Measurements from ENCODE around the gene KRT31.

- TF ChIP-seq, protein P1, sequence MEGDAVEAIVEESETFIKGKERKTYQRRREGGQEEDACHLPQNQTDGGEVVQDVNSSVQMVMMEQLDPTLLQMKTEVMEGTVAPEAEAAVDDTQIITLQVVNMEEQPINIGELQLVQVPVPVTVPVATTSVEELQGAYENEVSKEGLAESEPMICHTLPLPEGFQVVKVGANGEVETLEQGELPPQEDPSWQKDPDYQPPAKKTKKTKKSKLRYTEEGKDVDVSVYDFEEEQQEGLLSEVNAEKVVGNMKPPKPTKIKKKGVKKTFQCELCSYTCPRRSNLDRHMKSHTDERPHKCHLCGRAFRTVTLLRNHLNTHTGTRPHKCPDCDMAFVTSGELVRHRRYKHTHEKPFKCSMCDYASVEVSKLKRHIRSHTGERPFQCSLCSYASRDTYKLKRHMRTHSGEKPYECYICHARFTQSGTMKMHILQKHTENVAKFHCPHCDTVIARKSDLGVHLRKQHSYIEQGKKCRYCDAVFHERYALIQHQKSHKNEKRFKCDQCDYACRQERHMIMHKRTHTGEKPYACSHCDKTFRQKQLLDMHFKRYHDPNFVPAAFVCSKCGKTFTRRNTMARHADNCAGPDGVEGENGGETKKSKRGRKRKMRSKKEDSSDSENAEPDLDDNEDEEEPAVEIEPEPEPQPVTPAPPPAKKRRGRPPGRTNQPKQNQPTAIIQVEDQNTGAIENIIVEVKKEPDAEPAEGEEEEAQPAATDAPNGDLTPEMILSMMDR (IDR thresholded peaks at IDR 0.05) = no peak
- no peak for TF ChIP-seq EZH2phosphoT487 (IDR thresholded peaks at IDR 0.05; ENCODE audit: borderline replicate concordance, low read depth)
- no peak for TF ChIP-seq POLR2AphosphoS5 (IDR thresholded peaks at IDR 0.05; ENCODE audit: low read depth, low read length)
- no peak for TF ChIP-seq MXI1 (IDR thresholded peaks at IDR 0.05; ENCODE audit: low read depth, low read length)
- no peak for TF ChIP-seq MAX (IDR thresholded peaks at IDR 0.05; ENCODE audit: low read depth)
- TF ChIP-seq PBX3 (IDR thresholded peaks at IDR 0.05) = no peak
- no peak for TF ChIP-seq TCF12 (IDR thresholded peaks at IDR 0.05)
- no peak for TF ChIP-seq TEAD4 (IDR thresholded peaks at IDR 0.05; ENCODE audit: borderline replicate concordance, insufficient read depth)
- no peak for TF ChIP-seq SIN3A (IDR thresholded peaks at IDR 0.05; ENCODE audit: borderline replicate concordance, low read depth, low read length)
- no peak for TF ChIP-seq SMC3 (IDR thresholded peaks at IDR 0.05; ENCODE audit: low read depth, low read length)
- TF ChIP-seq JUND (IDR thresholded peaks at IDR 0.05) = no peak
- no peak for TF ChIP-seq NRF1 (IDR thresholded peaks at IDR 0.05; ENCODE audit: low read depth, low read length)
- TF ChIP-seq RFX5 (IDR thresholded peaks at IDR 0.05; ENCODE audit: low read length) = no peak
Observed at GRCh38 chr17:41390411-41390938, 6.9 kb downstream of the KRT31 start.
